LHCN-M2 (cell line): ENCODE measurements around the gene GCNT1. TPM values are rescaled to one million over a fixed set of nuclear protein-coding genes. Genes with fewer than 3 reads are reported as not detected.
"Not testable (repeated sequence)": the region's sequence is repeated elsewhere in the genome, so short reads cannot be mapped to it uniquely, and the experiment has no call there.

Experiments
- DNase-seq: peaks from one replicate; pipeline ENCODE4 v3.0.0-alpha.2; 2012; ENCODE audit warnings: low read depth
- total RNA-seq: library from RNA; depleted of rRNA; stranded (reverse); fragments of >200 nt; gene quantifications from 2 replicates; pipeline ENCODE4 v1.2.3, GENCODE V29; 2014

The GCNT1 gene
- total RNA-seq, 1 experiment from 2014 or later = 15.4 TPM

GRCh38 chr9:76490249-76490990, 31.4 kb downstream of the GCNT1 start:
- no peak for DNase-seq

GRCh38 chr9:76491056-76491455, 32.1 kb downstream of the GCNT1 start:
- DNase-seq = not testable (repeated sequence)

GRCh38 chr9:76493496-76493895, 34.5 kb downstream of the GCNT1 start:
- not testable (repeated sequence) for DNase-seq

GRCh38 chr9:76500061-76500460, 41.1 kb downstream of the GCNT1 start:
- DNase-seq = peak; percentile 60

GRCh38 chr9:76502746-76503145, 43.8 kb downstream of the GCNT1 start:
- no peak for DNase-seq

GRCh38 chr9:76510041-76510440, 51.1 kb downstream of the GCNT1 start:
- no peak for DNase-seq

GRCh38 chr9:76510446-76510845, 51.5 kb downstream of the GCNT1 start:
- DNase-seq = no peak

GRCh38 chr9:76512826-76513225, 53.8 kb downstream of the GCNT1 start:
- DNase-seq = peak; percentile 84

GRCh38 chr9:76516350-76516749, 57.4 kb downstream of the GCNT1 start:
- DNase-seq = no peak

- DNase-seq = no peak
These were observed 57.9 kb downstream of the GCNT1 start for GRCh38 chr9:76516871-76517270.

- DNase-seq = peak; percentile 54
These were observed 60.3 kb downstream of the GCNT1 start for GRCh38 chr9:76519075-76519835.

GRCh38 chr9:76521244-76521681, 62.3 kb downstream of the GCNT1 start:
- no peak for DNase-seq

GRCh38 chr9:76521906-76522305, 62.9 kb downstream of the GCNT1 start:
- no peak for DNase-seq

- not testable (repeated sequence) for DNase-seq
These were observed 64.7 kb downstream of the GCNT1 start for GRCh38 chr9:76523617-76524200.

- no peak for DNase-seq
These were observed 66.2 kb downstream of the GCNT1 start for GRCh38 chr9:76525196-76525595.

GRCh38 chr9:76526026-76526425, 67.0 kb downstream of the GCNT1 start:
- no peak for DNase-seq

GRCh38 chr9:76528056-76528455, 69.1 kb downstream of the GCNT1 start:
- DNase-seq = no peak

GRCh38 chr9:76528642-76529190, 69.7 kb downstream of the GCNT1 start:
- no peak for DNase-seq

GRCh38 chr9:76529653-76530052, 70.7 kb downstream of the GCNT1 start:
- DNase-seq = no peak

- no peak for DNase-seq
These were observed 71.6 kb downstream of the GCNT1 start for GRCh38 chr9:76530458-76531110.

- DNase-seq = no peak
These were observed 72.3 kb downstream of the GCNT1 start for GRCh38 chr9:76531231-76531780.
